GM23338 (cell line): ENCODE results near the gene ENTPD8. TPM values are rescaled to one million over a fixed set of nuclear protein-coding genes. Genes with fewer than 3 reads are reported as not detected.

Experiments used
- ATAC-seq: fragments of 200-7000 bp; cut with Tn5 transposase; 3 replicates; pipeline ENCODE4 v1.9.1; 2020
- DNase-seq: peaks from one replicate; pipeline ENCODE4 v3.0.0-alpha.2; 2015; ENCODE audit warnings: low spot score
- H2AFZ ChIP-seq: fragments of 200-600 bp; sonication (generic); 2 replicates; pipeline ENCODE4 v1.8.0; 2016; ENCODE audit warnings: antibody characterized with exemption, mild to moderate bottlenecking, moderate library complexity
- H3F3A ChIP-seq: fragments of 200-600 bp; sonication (generic); replicated peaks from 2 replicates; pipeline ENCODE4 v1.8.0; 2017; ENCODE audit warnings: antibody characterized with exemption, mixed run types, low read depth
- H3K27ac ChIP-seq: fragments of 200-600 bp; sonication (generic); 2 replicates; pipeline ENCODE4 v1.6.1; 2016; ENCODE audit warnings: low read depth
- H3K27me3 ChIP-seq: fragments of 200-600 bp; sonication (generic); 2 replicates; pipeline ENCODE4 v1.8.0; 2016; ENCODE audit warnings: mild to moderate bottlenecking, mixed run types, moderate library complexity; ENCODE audit not compliant: insufficient read depth
- H3K36me3 ChIP-seq: fragments of 200-600 bp; sonication (generic); 2 replicates; pipeline ENCODE4 v1.8.0; 2016; ENCODE audit warnings: mild to moderate bottlenecking; ENCODE audit not compliant: insufficient read depth
- H3K4me1 ChIP-seq: fragments of 200-600 bp; sonication (generic); 2 replicates; pipeline ENCODE4 v1.8.0; 2016; ENCODE audit warnings: mild to moderate bottlenecking, moderate library complexity; ENCODE audit not compliant: insufficient read depth
- H3K4me2 ChIP-seq: fragments of 200-600 bp; sonication (generic); 2 replicates; pipeline ENCODE4 v1.7.1; 2017; ENCODE audit warnings: mixed run types
- H3K4me3 ChIP-seq: fragments of 200-600 bp; sonication (generic); 2 replicates; pipeline ENCODE4 v1.6.1; 2016; ENCODE audit warnings: mixed run types
- H3K79me2 ChIP-seq: fragments of 200-600 bp; sonication (generic); replicated peaks from 2 replicates; pipeline ENCODE4 v1.8.0; 2017; ENCODE audit warnings: mild to moderate bottlenecking; ENCODE audit not compliant: insufficient read depth
- H3K9me2 ChIP-seq: fragments of 200-600 bp; sonication (generic); 2 replicates; pipeline ENCODE4 v1.8.0; 2017; ENCODE audit not compliant: insufficient read depth
- H4K20me1 ChIP-seq: fragments of 200-600 bp; sonication (generic); replicated peaks from 2 replicates; pipeline ENCODE4 v1.8.0; 2017; ENCODE audit warnings: mild to moderate bottlenecking; ENCODE audit not compliant: insufficient read depth
- H3K27ac Mint-ChIP-seq: 2 replicates; pipeline ENCODE4 v1.8.0; 2020; ENCODE audit warnings: inconsistent platforms, mild to moderate bottlenecking, moderate library complexity, mixed read lengths
- H3K27me3 Mint-ChIP-seq: 3 replicates; pipeline ENCODE4 v1.8.0; 2022; ENCODE audit warnings: low read depth, mild to moderate bottlenecking, moderate library complexity, mixed read lengths, inconsistent platforms; ENCODE audit not compliant: insufficient read depth, poor library complexity
- H3K36me3 Mint-ChIP-seq: 3 replicates; pipeline ENCODE4 v1.8.0; 2021; ENCODE audit warnings: low read depth, mild to moderate bottlenecking, inconsistent platforms, moderate library complexity, mixed read lengths
- H3K4me1 Mint-ChIP-seq: 3 replicates; pipeline ENCODE4 v1.8.0; 2020; ENCODE audit warnings: mild to moderate bottlenecking, inconsistent platforms, mixed read lengths
- H3K4me3 Mint-ChIP-seq: 3 replicates; pipeline ENCODE4 v1.8.0; 2021; ENCODE audit warnings: moderate library complexity, mild to moderate bottlenecking, inconsistent platforms, mixed read lengths
- H3K9me3 Mint-ChIP-seq: 3 replicates; pipeline ENCODE4 v1.8.0; 2020; ENCODE audit warnings: moderate library complexity, mild to moderate bottlenecking, inconsistent platforms, mixed read lengths
- JUNB ChIP-seq: IDR thresholded peaks from one replicate; pipeline ENCODE4 v1.6.1; 2016; ENCODE audit warnings: antibody characterized with exemption; ENCODE audit not compliant: unreplicated experiment
- ZNF114 ChIP-seq: fragments of 250-450 bp; sonication (Bioruptor Pico); IDR thresholded peaks from 2 replicates; pipeline ENCODE4 v1.5.0; 2020; ENCODE audit warnings: mild to moderate bottlenecking, moderate library complexity
- ZNF331 ChIP-seq: fragments of 250-450 bp; sonication (Bioruptor Pico); IDR thresholded peaks from 2 replicates; pipeline ENCODE4 v1.5.0; 2020; ENCODE audit warnings: low read depth, mild to moderate bottlenecking, moderate library complexity
- polyA plus RNA-seq: library from polyadenylated mRNA; unstranded; fragments of >200 nt; fragmentation: Nextera tagmentation; extraction: Ambion mirVana; gene quantifications from 2 replicates; pipeline ENCODE4 v1.2.1, GENCODE V29; 2016
- total RNA-seq: library from RNA; depleted of rRNA; stranded (reverse); fragments of >200 nt; shearing (Covaris generic); gene quantifications from 2 replicates; pipeline ENCODE4 v1.2.3, GENCODE V29; 2014
- TF ChIP-seq, protein P1 (sequence below): fragments of 250-450 bp; sonication (Bioruptor Pico); IDR thresholded peaks from 2 replicates; pipeline ENCODE4 v1.5.0; 2020; ENCODE audit warnings: mild to moderate bottlenecking, moderate library complexity
- TF ChIP-seq, protein P2 (sequence below): IDR thresholded peaks from one replicate; pipeline ENCODE4 v1.6.1; 2018; ENCODE audit warnings: antibody characterized with exemption; ENCODE audit not compliant: unreplicated experiment

Gene ENTPD8
- total and polyA plus RNA-seq, 2 experiments from 2014 or later: 0.42 to 0.89 TPM

DNA sequence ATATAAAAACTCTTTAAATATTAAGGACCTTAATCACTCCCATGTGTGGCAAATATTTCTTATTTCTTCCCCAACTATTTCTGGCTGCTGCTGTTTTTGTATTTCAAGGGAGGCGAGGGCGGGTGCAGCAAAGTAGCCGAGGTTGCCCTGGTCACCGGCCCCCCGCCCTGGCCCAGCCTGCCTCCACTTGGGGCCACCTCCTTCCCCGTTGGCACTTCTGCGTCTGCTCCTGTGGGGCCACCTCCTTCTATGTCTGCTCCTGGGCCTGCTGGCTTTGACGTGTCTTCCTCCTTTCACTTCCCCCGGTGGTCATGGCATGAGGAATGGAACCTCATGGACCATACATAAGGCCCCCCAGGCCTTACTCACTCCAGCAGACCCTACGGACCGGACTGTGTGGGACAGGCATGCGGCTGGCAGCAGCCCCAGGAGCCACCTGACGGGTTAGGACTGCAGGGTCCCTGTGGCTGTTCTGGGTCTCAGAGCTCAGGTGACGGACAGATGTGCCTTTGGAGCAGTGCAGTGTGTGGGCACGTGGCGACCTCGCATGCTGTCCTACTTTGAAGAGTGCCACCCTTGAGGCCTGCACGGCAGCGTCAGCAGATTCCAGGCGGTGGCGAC is 5.8 kb upstream of the ENTPD8 start:
- no peak for ATAC-seq
- Histone ChIP-seq H3F3A (0 out of 2 replicates have a peak, but pooled peaks cover 4% of the 10 kb centered on the region), H4K20me1 (no peaks in the 10 kb centered on the region), H3K4me3 (no peak overlapping the region), H3K79me2 (no peaks in the 10 kb centered on the region), H3K27ac (no peak overlapping the region), H3K4me1 (peaks cover 3% of the 10 kb centered on the region; the same call in 1 of the 2 replicates), H3K27me3 (no peaks in the 10 kb centered on the region), H3K4me2 (no peak overlapping the region), H3K36me3 (no peaks in the 10 kb centered on the region), H2AFZ (no peak overlapping the region), H3K9me2 (no peaks in the 10 kb centered on the region)
- Mint-ChIP-seq H3K27ac (no peak overlapping the region), H3K36me3 (peaks cover 3% of the 10 kb centered on the region; the same call in 1 of the 3 replicates), H3K27me3 (peaks cover 7% of the 10 kb centered on the region), H3K9me3 (no peaks in the 10 kb centered on the region; the same call in 2 of the 3 replicates), H3K4me3 (no peak overlapping the region; the same call in 2 of the 3 replicates), H3K4me1 (peaks cover 3% of the 10 kb centered on the region)
- no peak for DNase-seq
- TF ChIP-seq, protein P1, sequence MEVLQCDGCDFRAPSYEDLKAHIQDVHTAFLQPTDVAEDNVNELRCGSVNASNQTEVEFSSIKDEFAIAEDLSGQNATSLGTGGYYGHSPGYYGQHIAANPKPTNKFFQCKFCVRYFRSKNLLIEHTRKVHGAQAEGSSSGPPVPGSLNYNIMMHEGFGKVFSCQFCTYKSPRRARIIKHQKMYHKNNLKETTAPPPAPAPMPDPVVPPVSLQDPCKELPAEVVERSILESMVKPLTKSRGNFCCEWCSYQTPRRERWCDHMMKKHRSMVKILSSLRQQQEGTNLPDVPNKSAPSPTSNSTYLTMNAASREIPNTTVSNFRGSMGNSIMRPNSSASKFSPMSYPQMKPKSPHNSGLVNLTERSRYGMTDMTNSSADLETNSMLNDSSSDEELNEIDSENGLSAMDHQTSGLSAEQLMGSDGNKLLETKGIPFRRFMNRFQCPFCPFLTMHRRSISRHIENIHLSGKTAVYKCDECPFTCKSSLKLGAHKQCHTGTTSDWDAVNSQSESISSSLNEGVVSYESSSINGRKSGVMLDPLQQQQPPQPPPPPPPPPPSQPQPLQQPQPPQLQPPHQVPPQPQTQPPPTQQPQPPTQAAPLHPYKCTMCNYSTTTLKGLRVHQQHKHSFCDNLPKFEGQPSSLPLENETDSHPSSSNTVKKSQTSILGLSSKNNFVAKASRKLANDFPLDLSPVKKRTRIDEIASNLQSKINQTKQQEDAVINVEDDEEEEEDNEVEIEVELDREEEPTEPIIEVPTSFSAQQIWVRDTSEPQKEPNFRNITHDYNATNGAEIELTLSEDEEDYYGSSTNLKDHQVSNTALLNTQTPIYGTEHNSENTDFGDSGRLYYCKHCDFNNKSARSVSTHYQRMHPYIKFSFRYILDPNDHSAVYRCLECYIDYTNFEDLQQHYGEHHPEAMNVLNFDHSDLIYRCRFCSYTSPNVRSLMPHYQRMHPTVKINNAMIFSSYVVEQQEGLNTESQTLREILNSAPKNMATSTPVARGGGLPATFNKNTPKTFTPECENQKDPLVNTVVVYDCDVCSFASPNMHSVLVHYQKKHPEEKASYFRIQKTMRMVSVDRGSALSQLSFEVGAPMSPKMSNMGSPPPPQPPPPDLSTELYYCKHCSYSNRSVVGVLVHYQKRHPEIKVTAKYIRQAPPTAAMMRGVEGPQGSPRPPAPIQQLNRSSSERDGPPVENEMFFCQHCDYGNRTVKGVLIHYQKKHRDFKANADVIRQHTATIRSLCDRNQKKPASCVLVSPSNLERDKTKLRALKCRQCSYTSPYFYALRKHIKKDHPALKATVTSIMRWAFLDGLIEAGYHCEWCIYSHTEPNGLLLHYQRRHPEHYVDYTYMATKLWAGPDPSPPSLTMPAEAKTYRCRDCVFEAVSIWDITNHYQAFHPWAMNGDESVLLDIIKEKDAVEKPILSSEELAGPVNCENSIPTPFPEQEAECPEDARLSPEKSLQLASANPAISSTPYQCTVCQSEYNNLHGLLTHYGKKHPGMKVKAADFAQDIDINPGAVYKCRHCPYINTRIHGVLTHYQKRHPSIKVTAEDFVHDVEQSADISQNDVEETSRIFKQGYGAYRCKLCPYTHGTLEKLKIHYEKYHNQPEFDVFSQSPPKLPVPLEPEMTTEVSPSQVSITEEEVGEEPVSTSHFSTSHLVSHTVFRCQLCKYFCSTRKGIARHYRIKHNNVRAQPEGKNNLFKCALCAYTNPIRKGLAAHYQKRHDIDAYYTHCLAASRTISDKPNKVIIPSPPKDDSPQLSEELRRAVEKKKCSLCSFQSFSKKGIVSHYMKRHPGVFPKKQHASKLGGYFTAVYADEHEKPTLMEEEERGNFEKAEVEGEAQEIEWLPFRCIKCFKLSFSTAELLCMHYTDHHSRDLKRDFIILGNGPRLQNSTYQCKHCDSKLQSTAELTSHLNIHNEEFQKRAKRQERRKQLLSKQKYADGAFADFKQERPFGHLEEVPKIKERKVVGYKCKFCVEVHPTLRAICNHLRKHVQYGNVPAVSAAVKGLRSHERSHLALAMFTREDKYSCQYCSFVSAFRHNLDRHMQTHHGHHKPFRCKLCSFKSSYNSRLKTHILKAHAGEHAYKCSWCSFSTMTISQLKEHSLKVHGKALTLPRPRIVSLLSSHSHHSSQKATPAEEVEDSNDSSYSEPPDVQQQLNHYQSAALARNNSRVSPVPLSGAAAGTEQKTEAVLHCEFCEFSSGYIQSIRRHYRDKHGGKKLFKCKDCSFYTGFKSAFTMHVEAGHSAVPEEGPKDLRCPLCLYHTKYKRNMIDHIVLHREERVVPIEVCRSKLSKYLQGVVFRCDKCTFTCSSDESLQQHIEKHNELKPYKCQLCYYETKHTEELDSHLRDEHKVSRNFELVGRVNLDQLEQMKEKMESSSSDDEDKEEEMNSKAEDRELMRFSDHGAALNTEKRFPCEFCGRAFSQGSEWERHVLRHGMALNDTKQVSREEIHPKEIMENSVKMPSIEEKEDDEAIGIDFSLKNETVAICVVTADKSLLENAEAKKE: no peak
- TF ChIP-seq ZNF114 (no peak), JUNB (no peak), ZNF331 (no peak)
- TF ChIP-seq, protein P2, sequence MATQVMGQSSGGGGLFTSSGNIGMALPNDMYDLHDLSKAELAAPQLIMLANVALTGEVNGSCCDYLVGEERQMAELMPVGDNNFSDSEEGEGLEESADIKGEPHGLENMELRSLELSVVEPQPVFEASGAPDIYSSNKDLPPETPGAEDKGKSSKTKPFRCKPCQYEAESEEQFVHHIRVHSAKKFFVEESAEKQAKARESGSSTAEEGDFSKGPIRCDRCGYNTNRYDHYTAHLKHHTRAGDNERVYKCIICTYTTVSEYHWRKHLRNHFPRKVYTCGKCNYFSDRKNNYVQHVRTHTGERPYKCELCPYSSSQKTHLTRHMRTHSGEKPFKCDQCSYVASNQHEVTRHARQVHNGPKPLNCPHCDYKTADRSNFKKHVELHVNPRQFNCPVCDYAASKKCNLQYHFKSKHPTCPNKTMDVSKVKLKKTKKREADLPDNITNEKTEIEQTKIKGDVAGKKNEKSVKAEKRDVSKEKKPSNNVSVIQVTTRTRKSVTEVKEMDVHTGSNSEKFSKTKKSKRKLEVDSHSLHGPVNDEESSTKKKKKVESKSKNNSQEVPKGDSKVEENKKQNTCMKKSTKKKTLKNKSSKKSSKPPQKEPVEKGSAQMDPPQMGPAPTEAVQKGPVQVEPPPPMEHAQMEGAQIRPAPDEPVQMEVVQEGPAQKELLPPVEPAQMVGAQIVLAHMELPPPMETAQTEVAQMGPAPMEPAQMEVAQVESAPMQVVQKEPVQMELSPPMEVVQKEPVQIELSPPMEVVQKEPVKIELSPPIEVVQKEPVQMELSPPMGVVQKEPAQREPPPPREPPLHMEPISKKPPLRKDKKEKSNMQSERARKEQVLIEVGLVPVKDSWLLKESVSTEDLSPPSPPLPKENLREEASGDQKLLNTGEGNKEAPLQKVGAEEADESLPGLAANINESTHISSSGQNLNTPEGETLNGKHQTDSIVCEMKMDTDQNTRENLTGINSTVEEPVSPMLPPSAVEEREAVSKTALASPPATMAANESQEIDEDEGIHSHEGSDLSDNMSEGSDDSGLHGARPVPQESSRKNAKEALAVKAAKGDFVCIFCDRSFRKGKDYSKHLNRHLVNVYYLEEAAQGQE: no peak
